HepG2 (cell line): Measurements from ENCODE around the gene ARSB. TPM values are rescaled to one million over a fixed set of nuclear protein-coding genes. Genes with fewer than 3 reads are reported as not detected.

Source experiments
- CBX5 ChIP-seq: sonication (generic); formaldehyde crosslinking; IDR thresholded peaks from 2 replicates; pipeline ENCODE4 v1.4.0; 2020; ENCODE audit warnings: missing genetic modification reagents, borderline replicate concordance
- CCDC6 ChIP-seq: sonication (generic); formaldehyde crosslinking; IDR thresholded peaks from 2 replicates; pipeline ENCODE4 v1.8.1; 2022; ENCODE audit warnings: mild to moderate bottlenecking, missing genetic modification reagents, moderate library complexity
- HIVEP1 ChIP-seq: sonication (generic); formaldehyde crosslinking; IDR thresholded peaks from 2 replicates; pipeline ENCODE4 v1.4.0; 2020; ENCODE audit warnings: mild to moderate bottlenecking, missing genetic modification reagents
- IRX3 ChIP-seq: sonication (generic); formaldehyde crosslinking; IDR thresholded peaks from 2 replicates; pipeline ENCODE4 v1.8.1; 2023; ENCODE audit warnings: mild to moderate bottlenecking, low read depth, missing genetic modification reagents, borderline replicate concordance
- NFIC ChIP-seq: IDR thresholded peaks from 2 replicates; pipeline ENCODE4 v1.6.1; 2012; ENCODE audit warnings: mild to moderate bottlenecking, low read length, inconsistent platforms
- RNF219 ChIP-seq: sonication (generic); formaldehyde crosslinking; IDR thresholded peaks from 2 replicates; pipeline ENCODE4 v1.5.0; 2020; ENCODE audit warnings: mild to moderate bottlenecking, missing genetic modification reagents
- SCMH1 ChIP-seq: sonication (generic); formaldehyde crosslinking; IDR thresholded peaks from 2 replicates; pipeline ENCODE4 v1.9.0; 2021; ENCODE audit warnings: missing genetic modification reagents, mild to moderate bottlenecking, borderline replicate concordance
- STAT5B ChIP-seq: sonication (generic); formaldehyde crosslinking; IDR thresholded peaks from 2 replicates; pipeline ENCODE4 v1.4.0; 2020; ENCODE audit warnings: missing genetic modification reagents
- ZMYM4 ChIP-seq: sonication (generic); formaldehyde crosslinking; IDR thresholded peaks from 2 replicates; pipeline ENCODE4 v1.8.1; 2023; ENCODE audit warnings: mild to moderate bottlenecking, missing genetic modification reagents
- ZNF382 ChIP-seq: sonication (generic); formaldehyde crosslinking; IDR thresholded peaks from 2 replicates; pipeline ENCODE4 v1.5.0; 2020; ENCODE audit warnings: missing genetic modification reagents, mild to moderate bottlenecking, borderline replicate concordance
- ZNF451 ChIP-seq: sonication (generic); formaldehyde crosslinking; IDR thresholded peaks from 2 replicates; pipeline ENCODE4 v1.5.0; 2020; ENCODE audit warnings: mild to moderate bottlenecking, missing genetic modification reagents
- ZNF570 ChIP-seq: sonication (generic); formaldehyde crosslinking; IDR thresholded peaks from 2 replicates; pipeline ENCODE4 v1.4.0; 2020; ENCODE audit warnings: mild to moderate bottlenecking, missing genetic modification reagents, borderline replicate concordance
- ZNF574 ChIP-seq: sonication (generic); formaldehyde crosslinking; IDR thresholded peaks from 2 replicates; pipeline ENCODE4 v1.4.0; 2020; ENCODE audit warnings: missing genetic modification reagents
- polyA plus RNA-seq, 8 experiments: library from polyadenylated mRNA; depleted of rRNA in 3 of 8; stranded (reverse) in 7 of 8; unstranded in 1 of 8; fragments of >200 nt; fragmentation: Illumina TruSeq in 4 of 8; extraction: Trizol in 4 of 8; gene quantifications; 2 replicates each; pipeline versions ENCODE4 v1.2.1 to v1.2.3, GENCODE V29; 2011 to 2016; ENCODE audit warnings: low read depth in 4 of 8, missing spikeins in 1 of 8, mixed read lengths in 1 of 8; ENCODE audit not compliant: insufficient read depth in 1 of 8
- total RNA-seq, 5 experiments: library from RNA; depleted of rRNA; stranded (reverse); fragments of >200 nt; fragmentation: Illumina TruSeq; extraction: Trizol; gene quantifications; 2 replicates each; pipeline ENCODE4 v1.2.3, GENCODE V29; 2016; ENCODE audit warnings: low read depth in 1 of 5
- TF ChIP-seq, protein P1 (sequence below): sonication (generic); formaldehyde crosslinking; IDR thresholded peaks from 2 replicates; pipeline ENCODE4; 2020; ENCODE audit warnings: missing genetic modification reagents, mild to moderate bottlenecking, borderline replicate concordance
- TF ChIP-seq, protein P2 (sequence below): sonication (generic); formaldehyde crosslinking; IDR thresholded peaks from 2 replicates; pipeline ENCODE4 v1.8.1; 2022; ENCODE audit warnings: low read depth, mild to moderate bottlenecking, missing genetic modification reagents
- TF ChIP-seq, protein P3 (sequence below): sonication (generic); formaldehyde crosslinking; IDR thresholded peaks from 2 replicates; pipeline ENCODE4 v1.5.1; 2020; ENCODE audit warnings: mild to moderate bottlenecking, moderate library complexity, missing genetic modification reagents

ARSB gene
- total and polyA plus RNA-seq, 2 of the 13 experiments (the other 11 are each of a cell fraction or from before 2014, with no cell fraction given) = 52.6 to 66.4 TPM

DNA sequence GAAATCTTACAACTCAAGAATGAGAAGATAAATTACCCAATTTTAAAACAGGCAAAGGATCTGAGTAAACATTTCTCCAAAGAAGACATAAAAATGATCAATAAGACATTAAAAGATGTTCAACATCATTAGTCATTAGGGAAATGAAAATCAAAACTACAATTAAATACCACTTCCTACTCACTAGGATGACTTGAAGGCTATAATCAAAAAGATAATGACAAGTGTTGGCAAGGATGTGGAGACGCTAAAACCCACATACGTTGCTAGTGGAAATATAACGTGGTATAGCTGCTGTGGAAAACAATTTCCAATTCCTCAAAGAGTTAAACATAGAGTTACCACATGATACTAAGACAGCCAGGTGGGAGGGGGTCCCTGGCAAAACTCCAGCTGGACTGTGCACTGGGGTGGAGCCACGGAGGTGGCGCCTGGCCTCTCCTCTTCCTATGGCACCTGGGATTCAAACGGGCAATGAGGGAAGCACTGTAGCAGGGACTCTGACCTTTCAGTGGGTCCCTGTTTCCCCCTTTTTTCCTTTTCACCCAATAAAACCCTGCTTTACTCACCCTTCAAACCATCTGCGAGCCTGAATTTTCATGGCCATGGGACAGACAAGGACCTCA, 5.9 kb downstream of the ARSB start (continued):
- TF ChIP-seq, protein P1, sequence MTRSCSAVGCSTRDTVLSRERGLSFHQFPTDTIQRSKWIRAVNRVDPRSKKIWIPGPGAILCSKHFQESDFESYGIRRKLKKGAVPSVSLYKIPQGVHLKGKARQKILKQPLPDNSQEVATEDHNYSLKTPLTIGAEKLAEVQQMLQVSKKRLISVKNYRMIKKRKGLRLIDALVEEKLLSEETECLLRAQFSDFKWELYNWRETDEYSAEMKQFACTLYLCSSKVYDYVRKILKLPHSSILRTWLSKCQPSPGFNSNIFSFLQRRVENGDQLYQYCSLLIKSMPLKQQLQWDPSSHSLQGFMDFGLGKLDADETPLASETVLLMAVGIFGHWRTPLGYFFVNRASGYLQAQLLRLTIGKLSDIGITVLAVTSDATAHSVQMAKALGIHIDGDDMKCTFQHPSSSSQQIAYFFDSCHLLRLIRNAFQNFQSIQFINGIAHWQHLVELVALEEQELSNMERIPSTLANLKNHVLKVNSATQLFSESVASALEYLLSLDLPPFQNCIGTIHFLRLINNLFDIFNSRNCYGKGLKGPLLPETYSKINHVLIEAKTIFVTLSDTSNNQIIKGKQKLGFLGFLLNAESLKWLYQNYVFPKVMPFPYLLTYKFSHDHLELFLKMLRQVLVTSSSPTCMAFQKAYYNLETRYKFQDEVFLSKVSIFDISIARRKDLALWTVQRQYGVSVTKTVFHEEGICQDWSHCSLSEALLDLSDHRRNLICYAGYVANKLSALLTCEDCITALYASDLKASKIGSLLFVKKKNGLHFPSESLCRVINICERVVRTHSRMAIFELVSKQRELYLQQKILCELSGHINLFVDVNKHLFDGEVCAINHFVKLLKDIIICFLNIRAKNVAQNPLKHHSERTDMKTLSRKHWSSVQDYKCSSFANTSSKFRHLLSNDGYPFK (CRISPR knock-in tag) = no peak
- TF ChIP-seq ZNF451 (CRISPR knock-in tag) (no peak), ZMYM4 (CRISPR knock-in tag) (peak; percentile 94), ZNF570 (CRISPR knock-in tag) (no peak), IRX3 (CRISPR knock-in tag) (no peak), CCDC6 (CRISPR knock-in tag) (peak; percentile 39; the same call in 1 of the 2 replicates), RNF219 (CRISPR knock-in tag) (no peak), CBX5 (CRISPR knock-in tag) (no peak), NFIC (peak; percentile 74), ZNF382 (CRISPR knock-in tag) (no peak), STAT5B (no peak), ZNF574 (CRISPR knock-in tag) (0 out of 2 replicates have a peak, but pooled peaks have one; percentile 38), HIVEP1 (CRISPR knock-in tag) (no peak), SCMH1 (CRISPR knock-in tag) (no peak)
- TF ChIP-seq, protein P2, sequence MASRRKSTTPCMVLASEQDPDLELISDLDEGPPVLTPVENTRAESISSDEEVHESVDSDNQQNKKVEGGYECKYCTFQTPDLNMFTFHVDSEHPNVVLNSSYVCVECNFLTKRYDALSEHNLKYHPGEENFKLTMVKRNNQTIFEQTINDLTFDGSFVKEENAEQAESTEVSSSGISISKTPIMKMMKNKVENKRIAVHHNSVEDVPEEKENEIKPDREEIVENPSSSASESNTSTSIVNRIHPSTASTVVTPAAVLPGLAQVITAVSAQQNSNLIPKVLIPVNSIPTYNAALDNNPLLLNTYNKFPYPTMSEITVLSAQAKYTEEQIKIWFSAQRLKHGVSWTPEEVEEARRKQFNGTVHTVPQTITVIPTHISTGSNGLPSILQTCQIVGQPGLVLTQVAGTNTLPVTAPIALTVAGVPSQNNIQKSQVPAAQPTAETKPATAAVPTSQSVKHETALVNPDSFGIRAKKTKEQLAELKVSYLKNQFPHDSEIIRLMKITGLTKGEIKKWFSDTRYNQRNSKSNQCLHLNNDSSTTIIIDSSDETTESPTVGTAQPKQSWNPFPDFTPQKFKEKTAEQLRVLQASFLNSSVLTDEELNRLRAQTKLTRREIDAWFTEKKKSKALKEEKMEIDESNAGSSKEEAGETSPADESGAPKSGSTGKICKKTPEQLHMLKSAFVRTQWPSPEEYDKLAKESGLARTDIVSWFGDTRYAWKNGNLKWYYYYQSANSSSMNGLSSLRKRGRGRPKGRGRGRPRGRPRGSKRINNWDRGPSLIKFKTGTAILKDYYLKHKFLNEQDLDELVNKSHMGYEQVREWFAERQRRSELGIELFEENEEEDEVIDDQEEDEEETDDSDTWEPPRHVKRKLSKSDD (CRISPR knock-in tag) = no peak
- TF ChIP-seq, protein P3, sequence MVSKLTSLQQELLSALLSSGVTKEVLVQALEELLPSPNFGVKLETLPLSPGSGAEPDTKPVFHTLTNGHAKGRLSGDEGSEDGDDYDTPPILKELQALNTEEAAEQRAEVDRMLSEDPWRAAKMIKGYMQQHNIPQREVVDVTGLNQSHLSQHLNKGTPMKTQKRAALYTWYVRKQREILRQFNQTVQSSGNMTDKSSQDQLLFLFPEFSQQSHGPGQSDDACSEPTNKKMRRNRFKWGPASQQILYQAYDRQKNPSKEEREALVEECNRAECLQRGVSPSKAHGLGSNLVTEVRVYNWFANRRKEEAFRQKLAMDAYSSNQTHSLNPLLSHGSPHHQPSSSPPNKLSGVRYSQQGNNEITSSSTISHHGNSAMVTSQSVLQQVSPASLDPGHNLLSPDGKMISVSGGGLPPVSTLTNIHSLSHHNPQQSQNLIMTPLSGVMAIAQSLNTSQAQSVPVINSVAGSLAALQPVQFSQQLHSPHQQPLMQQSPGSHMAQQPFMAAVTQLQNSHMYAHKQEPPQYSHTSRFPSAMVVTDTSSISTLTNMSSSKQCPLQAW (CRISPR knock-in tag) = peak; percentile 45; the same call in 1 of the 2 replicates
